Ectodermal cell (in vitro differentiated cells): ENCODE measurements around the gene RNF224.

Experiments used
- H3K27ac ChIP-seq: 2 replicates; pipeline ENCODE4 v1.7.0; 2013; ENCODE audit warnings: mild to moderate bottlenecking, low read depth, low read length; ENCODE audit not compliant: insufficient read depth, poor library complexity, severe bottlenecking
- H3K27me3 ChIP-seq: 2 replicates; pipeline ENCODE4 v1.7.0; 2013; ENCODE audit warnings: mild to moderate bottlenecking, low read length; ENCODE audit not compliant: insufficient read depth, control insufficient read depth, poor library complexity, severe bottlenecking
- H3K36me3 ChIP-seq: one replicate; pipeline ENCODE4 v1.7.0; 2013; ENCODE audit warnings: low read length; ENCODE audit not compliant: control insufficient read depth, insufficient read depth
- H3K4me1 ChIP-seq: one replicate; pipeline ENCODE4 v1.7.0; 2013; ENCODE audit warnings: low read length; ENCODE audit not compliant: control insufficient read depth, insufficient read depth
- H3K4me3 ChIP-seq: 2 replicates; pipeline ENCODE4 v1.7.0; 2013; ENCODE audit warnings: low read depth, low read length, control low read depth; ENCODE audit not compliant: insufficient read depth
- H3K9me3 ChIP-seq: 2 replicates; pipeline ENCODE4 v1.7.0; 2013; ENCODE audit warnings: mild to moderate bottlenecking, low read length, moderate library complexity; ENCODE audit not compliant: control insufficient read depth
- WGBS, 2 experiments: methylation state at CpG; one replicate each; pipeline ENCODE4 v1.1.7; 2013; ENCODE audit warnings: missing lambda C conversion rate in 2 of 2; 5-methylcytosine and 5-hydroxymethylcytosine counted together

Gene RNF224

GRCh38 chr9:137214620-137215019 lies 12.7 kb upstream of the RNF224 start:
- H3K36me3 ChIP-seq, result peaks cover 10% of the 10 kb centered on the region
- WGBS, 2 experiments, result 95 to 96% methylated on average over 19 of the region's 19 CpGs

GRCh38 chr9:137215196-137215986 lies 11.9 kb upstream of the RNF224 start:
- no peak overlapping the region for H3K27ac ChIP-seq
- WGBS, 2 experiments, result 94 to 95% methylated on average over 22 of the region's 22 CpGs
- H3K9me3 ChIP-seq, result no peaks in the 10 kb centered on the region
- no peak overlapping the region for H3K4me3 ChIP-seq
- no peaks in the 10 kb centered on the region for H3K27me3 ChIP-seq
- peaks cover 10% of the 10 kb centered on the region for H3K36me3 ChIP-seq
- no peaks in the 10 kb centered on the region for H3K4me1 ChIP-seq

More at GRCh38 chr9:137214620-137215019, 12.7 kb upstream of the RNF224 start:
- Histone ChIP-seq H3K27me3 (no peaks in the 10 kb centered on the region), H3K9me3 (no peaks in the 10 kb centered on the region), H3K4me1 (no peaks in the 10 kb centered on the region), H3K27ac (no peak overlapping the region), H3K4me3 (no peak overlapping the region)

GRCh38 chr9:137216188-137216965 lies 10.9 kb upstream of the RNF224 start:
- Histone ChIP-seq H3K4me3 (no peak overlapping the region), H3K9me3 (no peaks in the 10 kb centered on the region), H3K27me3 (peaks cover 5% of the 10 kb centered on the region), H3K36me3 (peaks cover 10% of the 10 kb centered on the region), H3K4me1 (no peaks in the 10 kb centered on the region), H3K27ac (no peak overlapping the region)
- 94 to 95% methylated on average over 30 of the region's 30 CpGs for WGBS, 2 experiments

GRCh38 chr9:137217276-137218211 lies 9.8 kb upstream of the RNF224 start:
- H3K4me3 ChIP-seq, result no peak overlapping the region
- no peak overlapping the region for H3K27ac ChIP-seq
- no peaks in the 10 kb centered on the region for H3K4me1 ChIP-seq
- no peaks in the 10 kb centered on the region for H3K9me3 ChIP-seq
- 61 to 62% methylated on average over 36 of the region's 36 CpGs for WGBS, 2 experiments
- H3K27me3 ChIP-seq, result peaks cover 15% of the 10 kb centered on the region
- peaks cover 10% of the 10 kb centered on the region for H3K36me3 ChIP-seq

DNA sequence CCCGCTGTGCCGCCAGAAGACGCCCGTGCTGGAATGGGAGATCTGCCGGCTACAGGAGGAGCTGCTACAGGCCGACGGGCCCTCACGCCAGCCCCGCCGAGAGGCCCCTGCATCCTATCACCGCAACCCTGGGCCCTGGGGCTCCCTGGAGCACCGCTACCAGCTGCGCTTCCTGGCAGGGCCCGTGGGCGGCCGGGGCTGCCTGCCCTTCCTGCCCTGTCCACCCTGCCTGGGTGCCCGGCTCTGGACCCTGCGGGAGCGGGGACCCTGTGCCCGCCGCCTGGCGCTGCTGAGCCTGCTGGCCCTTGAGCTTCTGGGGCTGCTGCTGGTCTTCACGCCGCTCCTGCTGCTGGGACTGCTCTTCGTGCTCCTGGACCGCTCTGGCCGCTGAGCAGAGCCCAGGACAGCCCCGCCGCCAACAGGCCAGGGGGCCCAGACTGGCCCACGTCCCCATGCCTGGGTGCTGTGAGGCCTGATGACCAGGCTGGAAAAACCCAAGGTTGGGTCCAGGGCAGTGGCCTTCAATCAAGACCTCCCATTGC lies 9.0 kb upstream of the RNF224 start:
- peaks cover 10% of the 10 kb centered on the region for H3K36me3 ChIP-seq
- no peaks in the 10 kb centered on the region for H3K9me3 ChIP-seq
- H3K27ac ChIP-seq, result no peak overlapping the region
- H3K4me3 ChIP-seq, result no peak overlapping the region
- WGBS, 2 experiments, result 95 to 96% methylated on average over 30 of the region's 30 CpGs
- peaks cover 22% of the 10 kb centered on the region for H3K27me3 ChIP-seq
- H3K4me1 ChIP-seq, result no peaks in the 10 kb centered on the region

DNA sequence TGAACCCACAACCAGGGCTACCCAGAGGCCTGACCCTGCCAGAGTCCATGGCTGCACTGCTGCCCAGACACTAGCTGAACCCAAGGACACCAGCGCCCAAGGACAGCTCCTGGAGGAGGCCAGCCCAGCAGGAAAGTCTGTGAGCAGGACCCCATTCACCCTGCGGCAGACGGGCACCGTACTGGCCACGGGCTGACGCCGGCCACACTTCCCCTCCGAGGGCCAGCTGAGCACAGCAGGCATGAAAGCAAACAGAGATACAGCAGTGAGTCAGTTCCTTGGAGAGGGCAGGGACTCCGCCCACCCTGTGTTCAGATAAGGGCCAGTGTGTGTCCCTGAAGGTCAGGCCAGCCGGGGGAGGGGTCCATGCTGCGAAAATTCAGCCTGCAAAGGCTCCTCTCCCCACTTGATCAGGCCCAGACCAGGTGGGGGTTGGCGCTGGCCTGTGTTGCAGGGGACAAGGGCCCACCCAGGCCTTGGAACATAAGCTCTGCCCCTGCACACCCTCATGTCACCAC lies 8.5 kb upstream of the RNF224 start:
- 71 to 82% methylated on average over 12 of the region's 12 CpGs for WGBS, 2 experiments
- no peak overlapping the region for H3K27ac ChIP-seq

DNA sequence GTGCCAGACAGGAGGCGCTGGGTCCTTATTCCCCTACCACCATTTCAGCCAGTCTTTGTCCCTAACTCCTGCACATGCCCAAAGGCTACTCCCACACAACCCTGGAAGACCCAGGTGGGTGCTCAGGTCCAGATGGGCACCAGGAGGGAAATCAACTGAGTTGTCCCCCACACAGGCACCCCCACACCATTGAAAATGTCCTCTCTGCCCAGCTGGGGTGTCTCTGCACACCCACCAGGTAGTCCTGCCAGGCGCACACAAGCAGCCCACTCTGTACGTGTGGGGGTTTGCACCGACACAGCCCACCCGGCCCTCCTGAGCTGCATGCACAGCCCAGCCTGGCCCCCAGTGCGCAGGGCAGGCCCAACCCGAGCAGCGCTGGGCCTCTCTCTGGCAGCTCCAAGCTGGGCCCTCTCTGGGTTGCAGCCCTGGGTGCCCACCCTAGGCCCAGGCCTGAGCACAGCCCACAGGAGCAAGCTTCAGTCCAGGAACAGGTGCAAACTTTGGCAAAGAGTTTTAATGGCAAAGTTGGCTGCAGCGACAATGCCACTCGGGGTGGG lies 7.5 kb upstream of the RNF224 start:
- peaks cover 22% of the 10 kb centered on the region for H3K27me3 ChIP-seq
- no peak overlapping the region for H3K4me3 ChIP-seq
- H3K4me1 ChIP-seq, result no peaks in the 10 kb centered on the region
- no peaks in the 10 kb centered on the region for H3K9me3 ChIP-seq
- H3K36me3 ChIP-seq, result peaks cover 5% of the 10 kb centered on the region
- 95 to 96% methylated on average over 10 of the region's 10 CpGs for WGBS, 2 experiments
- H3K27ac ChIP-seq, result no peak overlapping the region

More for the DNA sequence above, 8.5 kb upstream of the RNF224 start:
- Histone ChIP-seq H3K27me3 (peaks cover 22% of the 10 kb centered on the region), H3K4me1 (no peaks in the 10 kb centered on the region), H3K36me3 (peaks cover 10% of the 10 kb centered on the region), H3K4me3 (no peak overlapping the region), H3K9me3 (no peaks in the 10 kb centered on the region)

DNA sequence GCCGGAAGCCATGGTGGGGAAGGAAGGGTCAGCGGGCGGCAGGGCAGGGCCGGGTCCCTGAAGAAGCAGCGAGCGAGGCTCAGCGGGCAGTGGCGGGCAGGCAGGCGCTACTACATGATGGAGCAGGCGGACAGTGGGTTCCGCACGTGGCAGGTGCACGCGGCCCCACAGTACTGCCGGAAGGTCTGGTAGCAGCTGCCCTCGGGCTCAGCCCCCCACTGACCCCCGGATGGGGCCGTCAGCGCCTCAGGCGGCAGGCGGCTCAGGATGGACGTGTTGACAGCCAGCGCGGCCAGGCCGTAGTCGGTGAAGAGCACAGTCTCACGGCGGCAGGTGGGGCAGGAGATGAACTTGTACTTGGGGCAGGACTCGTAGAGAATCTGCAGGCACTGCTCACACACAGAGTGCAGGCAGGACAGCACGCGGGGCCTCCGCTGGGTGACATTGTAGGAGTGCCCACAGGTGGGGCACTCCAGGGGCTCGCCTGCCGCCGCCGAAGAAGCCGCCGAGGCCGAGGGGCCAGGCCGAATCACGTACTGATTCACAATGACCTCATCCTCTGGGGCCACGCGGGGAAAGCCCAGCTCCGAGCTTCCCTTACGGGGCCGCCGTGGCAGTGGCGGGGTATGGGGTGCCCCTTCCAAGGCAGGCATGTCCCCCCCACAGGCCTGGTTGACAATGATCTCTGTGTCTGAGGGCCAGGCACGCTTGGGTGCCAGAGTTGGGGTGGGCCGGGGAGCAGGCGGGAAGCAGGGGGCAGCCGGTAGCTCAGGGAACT lies 6.8 kb upstream of the RNF224 start:
- Histone ChIP-seq H3K4me3 (no peak overlapping the region), H3K36me3 (peaks cover 1% of the 10 kb centered on the region), H3K4me1 (no peaks in the 10 kb centered on the region), H3K9me3 (no peaks in the 10 kb centered on the region), H3K27ac (no peak overlapping the region), H3K27me3 (peaks cover 22% of the 10 kb centered on the region)
- 93% methylated on average over 52 of the region's 52 CpGs for WGBS, 2 experiments

DNA sequence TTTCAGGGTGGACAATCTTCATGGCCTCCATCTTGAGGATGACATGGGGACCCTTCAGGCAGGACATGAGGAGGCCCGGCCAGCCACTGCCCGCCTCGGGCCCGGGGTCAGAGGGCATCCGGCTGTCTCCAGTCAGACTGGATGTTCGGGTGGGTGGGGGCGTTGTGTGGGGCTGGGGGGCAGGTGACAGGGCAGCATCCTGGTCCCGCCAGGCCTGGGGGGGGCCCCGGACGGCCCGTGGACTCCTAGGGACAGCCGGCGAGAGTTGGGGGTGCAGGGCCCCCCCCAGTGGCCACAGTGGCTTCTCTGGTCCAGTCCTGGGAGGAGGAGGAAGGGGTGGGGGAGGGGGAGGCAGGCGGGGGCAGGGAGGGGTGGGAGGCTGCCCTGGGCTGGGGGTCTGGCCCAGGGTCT lies 6.2 kb upstream of the RNF224 start:
- Histone ChIP-seq H3K9me3 (no peaks in the 10 kb centered on the region), H3K27ac (no peak overlapping the region), H3K4me3 (no peak overlapping the region), H3K27me3 (peaks cover 22% of the 10 kb centered on the region), H3K4me1 (no peaks in the 10 kb centered on the region), H3K36me3 (no peaks in the 10 kb centered on the region)
- WGBS, 2 experiments, result 82 to 85% methylated on average over 13 to 14 of the region's 14 CpGs
